ENCODE data around the gene GPR89B. TPM values are rescaled to one million over a fixed set of nuclear protein-coding genes. Genes with fewer than 3 reads are reported as not detected.
"Not testable (repeated sequence)": the region's sequence is repeated elsewhere in the genome, so short reads cannot be mapped to it uniquely, and the experiment has no call there.

GPR89B gene
- 6.2 TPM for total RNA-seq
- long read RNA-seq, partial matches to known transcripts: 0 of 4 reads
- long read RNA-seq, other reads (novel, unspliced or antisense): 3 of 4 reads

DNA sequence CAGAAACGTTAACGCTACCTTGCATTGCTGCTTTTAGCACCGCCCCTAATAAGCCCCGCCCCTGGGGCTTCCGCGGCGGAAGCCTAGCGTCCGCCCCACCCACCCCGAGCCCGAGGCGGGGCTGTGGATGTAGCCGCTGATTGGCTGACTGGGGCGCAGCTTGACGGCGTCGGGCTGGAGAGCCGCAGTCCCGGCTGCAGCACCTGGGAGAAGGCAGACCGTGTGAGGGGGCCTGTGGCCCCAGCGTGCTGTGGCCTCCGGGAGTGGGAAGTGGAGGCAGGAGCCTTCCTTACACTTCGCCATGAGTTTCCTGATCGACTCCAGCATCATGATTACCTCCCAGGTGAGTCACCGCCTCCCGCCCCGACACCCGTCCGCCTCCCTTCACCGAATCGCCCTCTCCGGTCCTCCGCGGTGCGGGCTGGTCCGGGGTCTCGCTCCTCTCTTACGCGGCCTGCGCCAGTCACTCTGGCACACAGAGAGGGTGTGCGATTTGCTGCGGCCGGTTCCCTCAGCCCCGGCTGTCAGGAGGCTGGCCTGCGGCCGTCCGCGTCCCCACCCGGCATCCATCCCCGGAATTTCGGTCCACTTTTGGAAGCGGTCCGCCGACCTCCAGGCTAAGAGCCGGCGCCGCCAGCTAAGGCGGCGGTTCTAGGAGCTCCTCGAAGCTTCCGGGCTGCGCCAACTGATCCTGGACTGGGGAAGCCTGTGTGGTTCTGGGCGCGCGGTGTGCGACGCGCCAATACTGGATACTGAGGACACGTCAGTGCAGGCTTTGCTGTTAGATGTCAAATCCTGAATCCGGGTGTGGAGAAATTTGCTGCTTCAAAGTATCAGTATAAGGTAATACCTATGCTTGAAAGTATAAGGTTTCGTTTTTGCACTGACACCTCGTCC, at the start of gene GPR89B:
Gene GPR89B (plus strand): TSS at position 185 of the 897 bp plus-strand sequence. CDS start 117 bp downstream, at position 302.
- H3K36me3 ChIP-seq; H3K4me1 ChIP-seq; H3K27me3 ChIP-seq (ENCODE audit: low read depth); H3K9me3 ChIP-seq (replicated peaks); intact Hi-C loops (cut with micrococcal nuclease): not testable (repeated sequence)
- peak within 1 kb of the TSS; percentile 88 for H3K27ac ChIP-seq (replicated peaks)
- peak within 1 kb of the TSS; percentile 97 for H3K4me3 ChIP-seq
- DNase-seq: peak; percentile 93

GRCh38 chr1:147879911-147880310, 48.3 kb upstream of the GPR89B start:
- Histone ChIP-seq H3K4me1 (peaks cover 7% of the 10 kb centered on the region), H3K36me3 (no peaks in the 10 kb centered on the region), H3K4me3 (no peak overlapping the region), H3K27me3 (ENCODE audit: low read depth) (no peaks in the 10 kb centered on the region), H3K9me3 (replicated peaks) (peaks cover 8% of the 10 kb centered on the region), H3K27ac (replicated peaks) (no peak overlapping the region)
- DNase-seq: no peak
- TF ChIP-seq CTCF (IDR thresholded peaks at IDR 0.05; ENCODE audit: borderline replicate concordance): no peak
- intact Hi-C loops (cut with micrococcal nuclease): no loop called here

DNA sequence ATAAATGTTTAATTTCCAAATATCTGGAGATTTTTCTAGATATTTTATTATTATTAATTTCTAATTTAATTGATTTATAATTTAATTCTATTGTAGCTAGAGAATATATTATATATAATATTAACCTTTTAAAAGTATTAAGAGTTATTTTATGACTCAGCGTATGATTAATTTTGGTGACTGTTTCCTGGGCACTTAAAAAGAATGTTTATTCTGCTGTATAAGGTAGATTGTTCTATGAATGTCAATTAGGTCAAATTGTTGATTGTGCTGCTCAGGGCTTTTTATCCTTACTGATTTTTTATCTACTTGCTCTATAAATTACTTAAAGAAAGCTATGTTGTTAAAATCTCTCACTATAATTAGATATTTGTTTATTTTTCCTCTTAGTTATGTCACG, 45.7 kb upstream of the GPR89B start:
- TF ChIP-seq CTCF (IDR thresholded peaks at IDR 0.05; ENCODE audit: borderline replicate concordance): no peak
- H3K36me3 ChIP-seq: no peaks in the 10 kb centered on the region
- peaks cover 8% of the 10 kb centered on the region for H3K9me3 ChIP-seq (replicated peaks)
- H3K27ac ChIP-seq (replicated peaks): no peak overlapping the region
- no peaks in the 10 kb centered on the region for H3K27me3 ChIP-seq (ENCODE audit: low read depth)
- no peak for DNase-seq
- intact Hi-C loops (cut with micrococcal nuclease): no loop called here
- H3K4me3 ChIP-seq: no peak overlapping the region
- H3K4me1 ChIP-seq: peaks cover 7% of the 10 kb centered on the region

GRCh38 chr1:147890177-147890790, 37.9 kb upstream of the GPR89B start:
- H3K36me3 ChIP-seq: no peaks in the 10 kb centered on the region
- H3K27ac ChIP-seq (replicated peaks): no peak overlapping the region
- no peak overlapping the region for H3K4me3 ChIP-seq
- peaks cover 20% of the 10 kb centered on the region for H3K4me1 ChIP-seq
- TF ChIP-seq CTCF (IDR thresholded peaks at IDR 0.05; ENCODE audit: borderline replicate concordance): peak; percentile 76
- peak; percentile 64 for DNase-seq
- H3K9me3 ChIP-seq (replicated peaks): no peaks in the 10 kb centered on the region
- intact Hi-C loops (cut with micrococcal nuclease): loop anchor here (5.0 to 10.0 kb wide), 3 partner anchors 168 to 393 kb away; no protein-coding TSS in a partner anchor
- no peaks in the 10 kb centered on the region for H3K27me3 ChIP-seq (ENCODE audit: low read depth)

DNA sequence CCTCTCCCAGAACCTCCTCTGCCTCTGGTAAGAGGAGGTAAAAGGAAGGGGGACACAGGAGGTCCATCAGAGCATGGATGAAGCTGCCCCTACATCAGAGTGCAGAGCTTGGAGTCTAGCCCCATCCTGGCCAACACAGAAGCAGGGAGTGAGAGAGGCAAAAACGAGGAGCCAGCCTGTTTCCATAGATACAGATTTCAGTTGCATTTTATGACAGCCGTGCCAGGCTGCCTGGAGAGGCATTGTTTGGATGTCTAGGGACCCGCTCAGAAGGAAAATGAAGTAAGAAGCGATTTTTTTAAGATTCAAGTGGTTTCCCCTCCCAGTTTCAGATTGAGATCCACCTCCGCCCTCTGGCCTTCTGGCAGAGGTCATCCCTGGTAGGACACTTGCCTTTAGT, 37.1 kb upstream of the GPR89B start:
- no peaks in the 10 kb centered on the region for H3K9me3 ChIP-seq (replicated peaks)
- no peak for DNase-seq
- TF ChIP-seq CTCF (IDR thresholded peaks at IDR 0.05; ENCODE audit: borderline replicate concordance): no peak
- H3K27ac ChIP-seq (replicated peaks): no peak overlapping the region
- H3K27me3 ChIP-seq (ENCODE audit: low read depth): no peaks in the 10 kb centered on the region
- intact Hi-C loops (cut with micrococcal nuclease): loop anchor here (5.0 to 10.0 kb wide), 3 partner anchors 169 to 394 kb away; no protein-coding TSS in a partner anchor
- H3K36me3 ChIP-seq: no peaks in the 10 kb centered on the region
- peaks cover 20% of the 10 kb centered on the region for H3K4me1 ChIP-seq
- H3K4me3 ChIP-seq: no peak overlapping the region

Measured in left ventricle myocardium inferior (tissue), 1 donor.